ENCODE results near the gene CYB5R2.

CYB5R2 gene

DNA sequence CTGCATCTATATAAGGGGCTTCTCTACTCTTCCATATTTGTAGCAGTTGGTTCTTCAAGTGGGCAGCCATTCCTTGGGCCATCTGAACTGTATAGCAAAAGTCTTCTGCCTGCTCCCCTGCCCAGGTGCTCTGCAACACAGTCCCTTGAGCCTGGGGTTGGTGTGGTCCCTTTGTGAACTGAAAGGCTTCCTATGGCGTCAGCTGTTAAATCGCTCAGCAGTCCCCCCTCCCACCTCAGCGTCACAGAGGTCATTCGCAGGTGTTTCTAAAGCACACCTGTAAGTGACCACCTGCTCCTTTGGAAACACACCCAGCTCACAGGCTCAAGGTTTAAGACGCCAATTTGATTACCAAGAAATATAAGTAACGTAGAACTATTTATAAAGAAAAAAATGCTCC lies 37.0 kb downstream of the CYB5R2 start:
- no peak for DNase-seq

DNA sequence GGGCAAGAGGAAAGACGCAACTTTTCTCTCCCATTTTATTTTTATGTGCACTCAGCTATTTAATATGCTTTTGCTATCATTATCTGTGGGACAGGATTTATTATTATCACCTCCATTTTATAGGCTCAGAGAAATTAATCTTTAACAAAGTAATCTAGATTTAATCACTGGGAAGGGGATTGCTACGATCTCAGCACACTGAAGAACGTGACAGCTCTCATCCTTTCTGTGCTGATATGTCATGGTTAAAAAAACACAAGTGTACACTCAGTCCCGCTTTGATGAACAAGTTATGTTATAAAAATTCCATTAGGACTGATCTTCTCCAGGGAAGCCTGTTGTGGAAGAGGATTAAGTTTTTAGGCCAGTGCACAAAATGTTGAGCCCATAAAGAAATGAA lies 37.6 kb downstream of the CYB5R2 start:
- DNase-seq = no peak

DNA sequence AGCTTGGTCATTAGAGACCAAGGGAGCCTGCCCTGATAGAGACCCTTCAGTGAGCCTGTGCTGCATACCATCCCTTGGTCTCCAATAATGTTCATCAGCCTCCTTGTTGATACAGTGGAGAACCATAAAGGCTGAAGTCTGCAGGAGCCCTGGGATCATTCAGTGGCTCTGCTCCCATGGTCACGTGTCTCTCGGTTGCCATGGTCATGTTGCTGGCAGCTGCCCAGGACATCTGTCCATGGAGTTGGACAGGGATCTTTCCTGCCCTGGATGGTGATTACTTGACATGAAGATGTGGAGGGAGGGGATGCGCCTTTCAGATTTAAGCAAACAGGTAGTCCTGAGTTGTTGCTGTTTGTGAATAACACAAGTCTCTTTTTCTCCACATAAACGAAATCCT lies 38.2 kb downstream of the CYB5R2 start:
- DNase-seq = no peak

DNA sequence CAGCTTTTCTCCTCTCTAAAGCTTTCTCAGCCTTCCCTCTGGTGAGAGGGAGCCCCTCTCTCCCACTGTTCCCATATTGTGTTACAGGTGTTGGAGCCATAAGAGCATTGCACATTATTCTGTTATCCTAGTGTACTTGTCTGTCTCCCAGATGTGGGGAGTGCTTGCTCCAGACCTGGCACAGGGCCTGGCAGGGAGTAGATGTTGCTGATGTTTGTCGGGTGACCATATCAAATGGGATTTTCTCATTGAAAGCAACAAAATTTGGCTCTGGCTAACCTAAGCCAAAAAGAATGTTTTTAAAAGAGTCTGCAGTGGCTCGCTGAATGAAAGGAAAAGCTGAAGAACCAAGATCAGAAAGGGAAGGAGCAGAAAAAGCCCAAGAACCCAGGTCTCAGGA lies 41.1 kb downstream of the CYB5R2 start:
- no peak for DNase-seq

DNA sequence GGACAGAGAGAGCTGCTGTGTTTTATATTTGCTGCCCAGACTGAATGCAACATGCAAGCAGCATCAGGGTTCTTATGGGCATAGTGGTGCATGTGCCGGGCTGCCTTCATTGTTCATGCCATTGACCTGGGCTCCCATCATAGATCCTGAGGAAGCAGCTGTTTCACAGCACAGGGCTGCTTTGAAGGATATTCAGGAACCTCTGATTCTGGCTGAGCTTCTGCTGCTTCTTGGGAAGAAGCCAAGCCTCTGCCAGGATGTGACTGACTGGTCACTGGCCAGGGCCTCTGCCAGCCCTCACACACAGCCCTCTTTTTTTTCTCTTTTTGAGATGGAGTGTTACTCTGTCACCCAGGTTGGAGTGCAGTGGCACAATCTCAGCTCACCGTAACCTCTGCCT lies 43.3 kb downstream of the CYB5R2 start:
- DNase-seq = no peak

DNA sequence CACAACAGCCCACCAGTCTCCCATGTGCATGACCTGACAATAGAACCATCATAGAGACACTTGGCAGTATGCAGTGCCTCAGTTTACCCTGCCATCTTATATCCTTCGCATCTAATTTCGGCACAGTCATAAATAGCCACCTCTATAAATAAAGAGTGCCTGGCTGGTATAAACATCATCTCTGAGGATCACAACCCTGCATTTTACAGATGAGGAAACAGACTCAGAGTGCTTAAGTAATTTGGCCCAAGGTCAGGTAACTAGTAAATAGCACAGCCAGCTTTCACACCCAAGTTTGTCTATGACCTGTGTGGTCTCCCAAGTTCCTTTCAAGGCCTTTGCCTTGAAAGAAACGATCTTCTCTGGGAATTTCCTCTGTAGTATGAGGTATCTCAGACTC lies 44.6 kb downstream of the CYB5R2 start:
- no peak for DNase-seq

DNA sequence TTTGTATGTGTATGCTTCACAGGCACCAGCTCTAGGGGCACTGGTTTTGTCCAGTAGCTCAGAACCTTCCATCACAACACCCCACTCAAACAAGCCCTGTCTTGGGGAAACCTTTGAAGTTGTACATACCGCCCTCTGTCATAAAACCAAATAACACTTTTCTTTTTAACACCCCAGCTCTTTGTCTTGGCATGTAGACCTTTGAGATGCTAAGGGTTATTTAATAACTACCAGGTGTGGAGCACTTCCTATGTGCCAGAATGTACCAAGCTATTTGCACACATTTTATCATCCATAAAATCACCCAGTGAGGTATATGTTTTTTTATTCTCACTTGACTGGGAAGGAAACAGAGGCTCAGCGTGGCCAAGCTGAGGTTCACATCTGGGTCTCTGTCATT lies 50.6 kb downstream of the CYB5R2 start:
- no peak for DNase-seq

DNA sequence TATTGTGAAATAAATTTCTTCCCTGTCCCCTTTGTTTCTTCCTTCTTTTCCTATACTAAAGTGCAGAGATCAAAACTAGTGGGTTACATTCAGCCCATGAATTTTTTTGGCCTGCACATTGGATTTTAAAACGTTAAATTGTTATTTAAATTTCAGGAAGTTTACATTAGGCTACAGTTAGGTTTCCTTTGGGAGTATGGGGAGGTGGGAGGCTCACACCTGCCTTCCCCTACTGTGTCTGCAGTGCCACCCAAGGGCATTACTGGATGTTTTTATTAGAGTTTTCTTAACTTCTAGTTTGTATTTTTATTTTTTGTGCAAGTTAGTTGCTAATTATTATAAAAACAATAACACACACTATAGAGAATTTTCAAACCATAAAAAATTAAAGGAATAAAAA lies 51.7 kb downstream of the CYB5R2 start:
- DNase-seq = no peak

DNA sequence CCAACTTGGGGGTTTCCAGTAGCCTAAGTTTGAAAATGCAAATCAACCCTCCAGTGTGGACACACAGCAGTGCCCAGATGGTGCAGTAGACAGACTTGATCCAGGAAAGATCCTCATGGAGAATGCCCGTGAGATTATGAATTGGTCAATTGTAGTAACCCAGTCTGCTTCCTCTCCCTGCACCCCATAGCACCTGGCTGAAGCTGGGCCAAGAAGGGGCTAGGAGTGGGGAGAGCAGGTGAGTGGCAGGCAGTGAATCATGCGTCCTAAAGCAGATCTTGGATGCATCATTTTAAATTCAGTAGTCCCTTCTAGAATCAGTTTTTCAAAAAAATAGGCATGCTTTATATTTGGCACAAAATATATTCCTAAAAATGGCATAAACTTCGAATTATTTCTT lies 52.2 kb downstream of the CYB5R2 start:
- no peak for DNase-seq

DNA sequence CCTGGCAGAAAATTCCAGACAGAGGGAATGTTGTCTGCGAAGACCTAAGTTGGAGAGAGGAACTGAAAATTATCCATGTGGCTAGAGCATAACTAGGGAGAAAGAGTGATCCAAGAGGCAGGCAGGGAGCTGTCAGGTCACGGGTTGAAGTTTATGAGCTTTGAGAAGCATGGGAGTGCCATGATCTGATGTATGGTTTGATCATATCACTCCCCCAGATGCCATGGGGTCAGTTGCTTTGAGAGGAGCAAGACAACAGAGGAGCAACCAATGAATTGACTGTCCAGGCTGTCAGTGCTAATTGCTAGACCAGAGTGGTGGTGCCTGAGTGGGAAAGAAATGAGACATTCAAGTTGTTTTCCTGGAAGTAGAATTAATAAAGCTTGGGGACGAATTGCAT lies 54.0 kb downstream of the CYB5R2 start:
- DNase-seq = no peak

DNA sequence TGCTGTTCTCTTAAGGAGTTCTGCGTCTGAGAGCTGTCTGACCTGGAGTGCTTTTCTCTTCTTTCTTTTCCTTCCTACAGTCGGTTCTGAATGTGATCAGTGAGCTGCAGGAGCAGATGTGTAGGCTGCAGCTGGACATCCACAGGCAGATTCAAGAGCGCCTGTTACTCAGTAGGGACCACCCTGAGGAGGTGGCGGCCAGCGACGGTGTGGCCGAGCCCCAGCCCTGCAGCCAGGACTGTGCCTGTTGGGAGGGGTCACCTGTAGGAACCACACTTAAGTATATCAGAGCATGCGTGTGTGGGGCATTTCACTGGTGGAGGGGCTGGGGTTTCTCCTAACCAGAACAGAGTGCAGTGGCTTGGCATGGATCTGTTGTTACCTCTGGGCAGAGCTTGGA lies 56.3 kb downstream of the CYB5R2 start:
- no peak for DNase-seq

Data from activated CD8-positive, alpha-beta memory T cell treated with anti-CD3 and anti-CD28 coated beads for 24 hours (primary cell).